Adipocyte (in vitro differentiated cells): ENCODE measurements around the gene CACNB2.
"Not testable (repeated sequence)": the region's sequence is repeated elsewhere in the genome, so short reads cannot be mapped to it uniquely, and the experiment has no call there.

ENCODE experiments used
- DNase-seq: peaks from one replicate; pipeline ENCODE4 v3.0.0-alpha.2; 2015; ENCODE audit warnings: low read depth
- H3K27me3 ChIP-seq: replicated peaks from 2 replicates; pipeline ENCODE4 v1.7.0; 2013; ENCODE audit warnings: mild to moderate bottlenecking, low read length, moderate library complexity; ENCODE audit not compliant: control insufficient read depth, insufficient read depth
- H3K36me3 ChIP-seq: 2 replicates; pipeline ENCODE4 v1.7.0; 2013; ENCODE audit warnings: low read length, mild to moderate bottlenecking, moderate library complexity; ENCODE audit not compliant: control insufficient read depth, insufficient read depth, severe bottlenecking
- H3K4me1 ChIP-seq: 2 replicates; pipeline ENCODE4 v1.7.0; 2013; ENCODE audit warnings: mild to moderate bottlenecking, low read length, moderate library complexity; ENCODE audit not compliant: control insufficient read depth, insufficient read depth
- H3K4me3 ChIP-seq: 2 replicates; pipeline ENCODE4 v1.7.0; 2013; ENCODE audit warnings: mild to moderate bottlenecking, low read length, moderate library complexity
- H3K9ac ChIP-seq: 2 replicates; pipeline ENCODE4 v1.7.0; 2013; ENCODE audit warnings: mild to moderate bottlenecking, low read length, moderate library complexity
- H3K9me3 ChIP-seq: 2 replicates; pipeline ENCODE4 v1.7.0; 2013; ENCODE audit warnings: mild to moderate bottlenecking, low read length, moderate library complexity; ENCODE audit not compliant: control insufficient read depth

CACNB2 gene

GRCh38 chr10:18437486-18437885, 297.3 kb downstream of the CACNB2 start:
- DNase-seq: no peak
- Histone ChIP-seq H3K27me3 (no peaks in the 10 kb centered on the region), H3K4me1 (no peaks in the 10 kb centered on the region), H3K9ac (no peak overlapping the region), H3K9me3 (no peaks in the 10 kb centered on the region), H3K4me3 (no peak overlapping the region), H3K36me3 (no peaks in the 10 kb centered on the region)

- no peaks in the 10 kb centered on the region for H3K27me3 ChIP-seq
- no peak overlapping the region for H3K4me3 ChIP-seq
- no peaks in the 10 kb centered on the region for H3K9me3 ChIP-seq
- no peaks in the 10 kb centered on the region for H3K4me1 ChIP-seq
- H3K36me3 ChIP-seq: no peaks in the 10 kb centered on the region
- no peak for DNase-seq
- no peak overlapping the region for H3K9ac ChIP-seq
Observed at GRCh38 chr10:18438361-18439126, 298.3 kb downstream of the CACNB2 start.

GRCh38 chr10:18439601-18440000, 299.4 kb downstream of the CACNB2 start:
- no peaks in the 10 kb centered on the region for H3K36me3 ChIP-seq
- no peaks in the 10 kb centered on the region for H3K27me3 ChIP-seq
- H3K4me3 ChIP-seq: no peak overlapping the region
- no peaks in the 10 kb centered on the region for H3K9me3 ChIP-seq
- no peak overlapping the region for H3K9ac ChIP-seq
- DNase-seq: no peak
- H3K4me1 ChIP-seq: no peaks in the 10 kb centered on the region

- H3K36me3 ChIP-seq, H3K4me1 ChIP-seq, H3K4me3 ChIP-seq, H3K9ac ChIP-seq, H3K9me3 ChIP-seq, H3K27me3 ChIP-seq, DNase-seq: not testable (repeated sequence)
Observed at GRCh38 chr10:18445635-18446034, 305.4 kb downstream of the CACNB2 start.

GRCh38 chr10:18446205-18446604, 306.0 kb downstream of the CACNB2 start:
- Histone ChIP-seq H3K9me3 (no peaks in the 10 kb centered on the region), H3K4me3 (no peak overlapping the region), H3K4me1 (no peaks in the 10 kb centered on the region), H3K27me3 (peaks cover 4% of the 10 kb centered on the region), H3K9ac (no peak overlapping the region), H3K36me3 (no peaks in the 10 kb centered on the region)
- DNase-seq: no peak

- Histone ChIP-seq H3K36me3 (no peaks in the 10 kb centered on the region), H3K4me1 (no peaks in the 10 kb centered on the region), H3K9ac (no peak overlapping the region), H3K9me3 (no peaks in the 10 kb centered on the region), H3K4me3 (no peak overlapping the region), H3K27me3 (peaks cover 4% of the 10 kb centered on the region)
- no peak for DNase-seq
Observed at GRCh38 chr10:18449611-18450026, 309.4 kb downstream of the CACNB2 start.

GRCh38 chr10:18450298-18450697, 310.1 kb downstream of the CACNB2 start:
- DNase-seq: no peak
- Histone ChIP-seq H3K4me1 (no peaks in the 10 kb centered on the region), H3K36me3 (no peaks in the 10 kb centered on the region), H3K27me3 (peaks cover 4% of the 10 kb centered on the region), H3K9ac (no peak overlapping the region), H3K9me3 (no peaks in the 10 kb centered on the region), H3K4me3 (no peak overlapping the region)

- Histone ChIP-seq H3K4me3 (no peak overlapping the region), H3K36me3 (no peaks in the 10 kb centered on the region), H3K9me3 (no peaks in the 10 kb centered on the region), H3K4me1 (no peaks in the 10 kb centered on the region), H3K27me3 (no peaks in the 10 kb centered on the region), H3K9ac (no peak overlapping the region)
- DNase-seq: no peak
Observed at GRCh38 chr10:18455086-18455884, 315.1 kb downstream of the CACNB2 start.

- Histone ChIP-seq H3K4me3 (no peak overlapping the region), H3K9ac (no peak overlapping the region), H3K9me3 (no peaks in the 10 kb centered on the region), H3K4me1 (no peaks in the 10 kb centered on the region), H3K27me3 (no peaks in the 10 kb centered on the region), H3K36me3 (no peaks in the 10 kb centered on the region)
- no peak for DNase-seq
Observed at GRCh38 chr10:18456984-18457383, 316.8 kb downstream of the CACNB2 start.

- no peak overlapping the region for H3K9ac ChIP-seq
- no peak for DNase-seq
- H3K4me3 ChIP-seq: no peak overlapping the region
- no peaks in the 10 kb centered on the region for H3K36me3 ChIP-seq
- no peaks in the 10 kb centered on the region for H3K9me3 ChIP-seq
- H3K27me3 ChIP-seq: peaks cover 5% of the 10 kb centered on the region
- H3K4me1 ChIP-seq: no peaks in the 10 kb centered on the region
Observed at GRCh38 chr10:18460032-18460431, 319.8 kb downstream of the CACNB2 start.

GRCh38 chr10:18463673-18464211, 323.5 kb downstream of the CACNB2 start:
- no peaks in the 10 kb centered on the region for H3K4me1 ChIP-seq
- DNase-seq: no peak

More at GRCh38 chr10:18463673-18464211, 323.5 kb downstream of the CACNB2 start:
- Histone ChIP-seq H3K27me3 (peaks cover 5% of the 10 kb centered on the region), H3K36me3 (no peaks in the 10 kb centered on the region), H3K9me3 (no peaks in the 10 kb centered on the region), H3K4me3 (no peak overlapping the region), H3K9ac (no peak overlapping the region)
